Mucosa of stomach (tissue), 1 donor: Measurements from ENCODE around the gene PRSS21.

ENCODE experiments used
- H3K27me3 ChIP-seq: one replicate; pipeline ENCODE4 v1.7.0; 2013; ENCODE audit warnings: mild to moderate bottlenecking, low read length; ENCODE audit not compliant: control insufficient read depth, insufficient read depth
- H3K36me3 ChIP-seq: one replicate; pipeline ENCODE4 v1.7.0; 2013; ENCODE audit warnings: low read length; ENCODE audit not compliant: control insufficient read depth, insufficient read depth
- H3K4me1 ChIP-seq: one replicate; pipeline ENCODE4 v1.7.0; 2013; ENCODE audit warnings: mild to moderate bottlenecking, low read length; ENCODE audit not compliant: control insufficient read depth, insufficient read depth
- H3K4me3 ChIP-seq: one replicate; pipeline ENCODE4 v1.7.0; 2013; ENCODE audit warnings: low read length
- H3K9ac ChIP-seq: one replicate; pipeline ENCODE4 v1.7.0; 2013; ENCODE audit warnings: mild to moderate bottlenecking, low read length, moderate library complexity
- H3K9me3 ChIP-seq: one replicate; pipeline ENCODE4 v1.7.0; 2013; ENCODE audit warnings: mild to moderate bottlenecking, low read length, moderate library complexity; ENCODE audit not compliant: control insufficient read depth
- donor health status: Pancreatic carcinoma.

Gene PRSS21, protein sequence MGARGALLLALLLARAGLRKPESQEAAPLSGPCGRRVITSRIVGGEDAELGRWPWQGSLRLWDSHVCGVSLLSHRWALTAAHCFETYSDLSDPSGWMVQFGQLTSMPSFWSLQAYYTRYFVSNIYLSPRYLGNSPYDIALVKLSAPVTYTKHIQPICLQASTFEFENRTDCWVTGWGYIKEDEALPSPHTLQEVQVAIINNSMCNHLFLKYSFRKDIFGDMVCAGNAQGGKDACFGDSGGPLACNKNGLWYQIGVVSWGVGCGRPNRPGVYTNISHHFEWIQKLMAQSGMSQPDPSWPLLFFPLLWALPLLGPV

DNA sequence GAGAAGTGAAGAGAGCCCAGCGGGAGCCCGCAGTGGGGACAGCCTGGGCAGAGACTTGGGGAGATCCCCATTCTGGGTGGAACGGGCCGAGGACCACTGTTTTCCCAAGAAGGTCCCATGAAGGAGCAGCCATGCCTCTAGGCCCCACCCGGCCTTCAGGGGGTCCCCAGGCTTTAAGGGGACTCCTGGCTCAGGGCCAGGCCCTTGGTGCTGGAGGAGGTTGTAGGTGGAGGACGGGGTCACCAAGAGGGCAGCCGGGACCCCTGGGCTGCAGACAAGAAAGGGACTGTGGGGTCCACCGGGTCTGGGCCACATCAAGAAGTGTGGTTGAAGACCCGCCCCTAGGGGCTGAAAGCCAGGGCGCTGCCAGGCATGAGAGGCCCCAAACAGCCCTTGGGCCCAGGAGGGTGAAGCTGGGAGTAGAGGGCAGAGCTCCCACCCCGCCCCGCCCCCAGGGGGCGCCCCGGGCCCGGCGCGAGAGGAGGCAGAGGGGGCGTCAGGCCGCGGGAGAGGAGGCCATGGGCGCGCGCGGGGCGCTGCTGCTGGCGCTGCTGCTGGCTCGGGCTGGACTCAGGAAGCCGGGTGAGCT lies at the start of gene PRSS21:
Gene PRSS21, plus strand, starts transcription at position 487 of the 589 bp plus-strand sequence. Its CDS starts 32 bp downstream, at position 519.
- H3K4me3 ChIP-seq: no peak within 1 kb of the TSS
- no peaks in the 10 kb centered on the region for H3K9me3 ChIP-seq
- H3K36me3 ChIP-seq: no peaks in the 10 kb centered on the region
- no peak within 1 kb of the TSS for H3K9ac ChIP-seq
- H3K4me1 ChIP-seq: peaks cover 6% of the 10 kb centered on the region
- H3K27me3 ChIP-seq: peaks cover 6% of the 10 kb centered on the region

DNA sequence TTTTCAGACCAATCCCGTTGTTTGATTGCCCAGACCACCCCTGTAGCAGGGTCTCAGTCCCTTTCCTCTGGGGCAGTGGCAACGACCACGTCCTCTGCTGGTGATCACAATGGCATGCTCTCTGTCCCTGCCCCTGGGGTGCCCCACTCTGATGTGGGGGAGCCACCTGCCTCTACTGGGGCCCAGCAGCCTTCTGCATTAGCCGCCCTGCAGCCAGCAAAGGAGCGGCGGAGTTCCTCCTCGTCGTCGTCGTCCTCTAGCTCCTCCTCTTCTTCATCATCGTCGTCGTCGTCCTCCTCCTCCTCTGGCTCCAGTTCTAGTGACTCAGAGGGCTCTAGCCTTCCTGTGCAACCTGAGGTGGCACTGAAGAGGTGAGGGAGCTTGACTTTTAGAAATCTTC lies 49.1 kb upstream of the PRSS21 start:
- H3K27me3 ChIP-seq: no peaks in the 10 kb centered on the region
- no peak overlapping the region for H3K4me3 ChIP-seq
- no peaks in the 10 kb centered on the region for H3K9me3 ChIP-seq
- peaks cover 72% of the 10 kb centered on the region for H3K36me3 ChIP-seq
- H3K4me1 ChIP-seq: peaks cover 27% of the 10 kb centered on the region
- H3K9ac ChIP-seq: no peak overlapping the region

DNA sequence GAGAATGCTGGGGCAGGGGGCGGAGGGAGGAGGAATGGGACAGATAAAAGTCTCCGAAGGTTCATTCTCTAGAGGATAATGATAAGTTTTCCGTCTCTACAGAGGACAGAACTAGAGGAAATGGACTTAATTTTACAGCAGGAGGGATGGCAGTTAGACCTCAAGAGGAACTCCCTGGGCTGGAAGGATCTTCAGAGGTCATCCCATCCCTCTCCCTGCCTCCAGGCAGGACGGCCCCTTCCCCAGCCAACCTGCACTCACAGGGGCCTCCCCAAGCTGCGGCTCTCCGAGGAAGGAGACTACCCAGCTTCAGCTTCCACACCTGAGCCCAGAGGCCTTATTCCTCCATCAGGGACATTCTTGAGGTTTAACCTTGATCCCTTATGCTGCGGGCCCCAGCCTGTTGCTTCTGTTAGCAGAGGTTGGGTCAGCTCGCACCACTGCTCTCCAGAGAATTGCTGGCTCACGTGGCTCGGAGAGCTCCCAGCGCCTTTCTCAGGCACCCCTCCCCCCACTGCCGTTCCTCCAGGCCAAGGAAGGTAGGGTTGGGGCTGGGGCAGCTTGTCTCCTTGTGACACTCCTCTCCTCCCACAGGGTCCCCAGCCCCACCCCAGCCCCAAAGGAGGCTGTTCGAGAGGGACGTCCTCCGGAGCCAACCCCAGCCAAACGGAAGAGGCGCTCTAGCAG lies 48.5 kb upstream of the PRSS21 start:
- H3K9ac ChIP-seq: no peak overlapping the region

DNA sequence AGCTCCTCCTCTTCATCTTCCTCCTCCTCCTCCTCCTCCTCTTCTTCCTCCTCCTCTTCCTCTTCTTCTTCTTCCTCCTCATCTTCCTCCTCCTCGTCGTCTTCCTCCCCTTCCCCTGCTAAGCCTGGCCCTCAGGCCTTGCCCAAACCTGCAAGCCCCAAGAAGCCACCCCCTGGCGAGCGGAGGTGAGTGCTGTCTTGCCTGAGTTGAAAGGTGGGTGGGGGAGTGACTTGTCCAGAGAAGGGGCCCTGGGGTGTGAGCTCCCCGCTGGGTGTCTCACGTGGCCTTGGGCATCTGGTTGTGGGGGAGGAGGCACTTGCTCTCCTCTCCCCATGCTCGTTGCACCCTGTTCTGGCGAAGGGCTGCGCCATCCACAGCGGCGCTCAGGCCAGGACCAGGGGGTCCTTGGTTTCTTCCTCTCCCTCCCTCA lies 47.9 kb upstream of the PRSS21 start:
- no peak overlapping the region for H3K4me3 ChIP-seq
- peaks cover 27% of the 10 kb centered on the region for H3K4me1 ChIP-seq
- no peaks in the 10 kb centered on the region for H3K27me3 ChIP-seq
- no peaks in the 10 kb centered on the region for H3K9me3 ChIP-seq
- no peak overlapping the region for H3K9ac ChIP-seq
- peaks cover 69% of the 10 kb centered on the region for H3K36me3 ChIP-seq

More for the DNA sequence above, 48.5 kb upstream of the PRSS21 start:
- Histone ChIP-seq H3K27me3 (no peaks in the 10 kb centered on the region), H3K9me3 (no peaks in the 10 kb centered on the region), H3K36me3 (peaks cover 72% of the 10 kb centered on the region), H3K4me3 (peak overlapping the region; percentile 11), H3K4me1 (peaks cover 27% of the 10 kb centered on the region)

DNA sequence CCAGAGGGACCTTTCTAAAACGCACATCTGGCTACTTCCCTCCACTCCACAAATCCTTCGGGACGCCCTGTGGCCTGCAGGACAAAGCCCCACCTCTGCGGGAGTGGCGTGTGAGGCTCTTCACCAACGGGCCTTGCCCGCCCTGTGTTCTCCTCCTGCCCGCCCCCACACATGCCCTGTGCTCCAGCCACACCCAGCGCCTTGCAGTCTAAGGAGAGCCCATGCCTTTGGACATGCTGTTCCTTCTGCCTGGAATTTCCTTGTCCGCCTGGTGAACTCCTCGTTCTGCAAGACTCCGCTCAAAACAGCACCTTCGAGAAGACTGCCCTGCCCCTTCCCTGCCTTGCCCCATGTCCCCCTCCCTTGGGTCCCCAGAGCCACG lies 47.4 kb upstream of the PRSS21 start:
- H3K9ac ChIP-seq: no peak overlapping the region
- no peak overlapping the region for H3K4me3 ChIP-seq
- no peaks in the 10 kb centered on the region for H3K27me3 ChIP-seq
- no peaks in the 10 kb centered on the region for H3K9me3 ChIP-seq
- H3K36me3 ChIP-seq: peaks cover 65% of the 10 kb centered on the region
- peaks cover 27% of the 10 kb centered on the region for H3K4me1 ChIP-seq

DNA sequence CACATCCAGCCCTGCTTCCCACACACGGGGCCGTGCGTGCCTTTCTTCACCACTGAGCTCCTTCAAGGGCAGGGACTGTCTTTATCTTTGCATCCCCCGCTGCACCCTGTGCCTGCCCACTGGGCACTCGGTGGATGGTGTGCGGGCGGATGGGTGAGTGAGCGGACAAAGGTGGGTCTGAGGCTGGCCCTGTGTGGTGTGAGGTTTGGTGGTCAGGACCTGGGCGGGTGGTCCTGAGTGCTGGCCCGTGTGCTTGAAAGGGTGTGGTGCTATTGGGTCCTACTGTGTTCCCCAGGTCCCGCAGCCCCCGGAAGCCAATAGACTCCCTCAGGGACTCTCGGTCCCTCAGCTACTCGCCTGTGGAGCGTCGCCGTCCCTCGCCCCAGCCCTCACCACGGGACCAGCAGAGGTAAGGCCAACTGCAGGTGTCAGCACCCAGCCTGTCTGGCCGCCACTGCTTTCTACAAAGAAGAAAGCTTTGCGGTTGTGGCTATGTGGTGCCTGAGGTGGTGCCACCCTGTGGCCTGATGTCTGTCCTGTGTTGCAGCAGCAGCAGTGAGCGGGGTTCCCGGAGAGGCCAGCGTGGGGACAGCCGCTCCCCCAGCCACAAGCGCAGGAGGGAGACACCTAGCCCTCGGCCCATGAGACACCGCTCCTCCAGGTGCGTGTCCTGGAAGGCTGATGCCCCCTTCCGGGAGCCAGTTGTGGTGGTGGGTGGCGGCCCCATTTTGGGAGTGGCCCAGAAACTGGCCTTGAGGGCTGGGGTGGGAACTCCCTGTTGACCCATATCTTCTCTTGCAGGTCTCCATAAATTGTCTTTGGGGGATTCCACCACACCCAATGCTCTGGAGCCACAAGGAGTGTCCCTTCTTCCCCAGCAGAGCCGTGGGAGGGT lies 46.7 kb upstream of the PRSS21 start:
- H3K36me3 ChIP-seq: peaks cover 59% of the 10 kb centered on the region
- H3K9ac ChIP-seq: no peak overlapping the region
- H3K4me1 ChIP-seq: peaks cover 29% of the 10 kb centered on the region
- H3K4me3 ChIP-seq: no peak overlapping the region
- H3K27me3 ChIP-seq: no peaks in the 10 kb centered on the region
- no peaks in the 10 kb centered on the region for H3K9me3 ChIP-seq

DNA sequence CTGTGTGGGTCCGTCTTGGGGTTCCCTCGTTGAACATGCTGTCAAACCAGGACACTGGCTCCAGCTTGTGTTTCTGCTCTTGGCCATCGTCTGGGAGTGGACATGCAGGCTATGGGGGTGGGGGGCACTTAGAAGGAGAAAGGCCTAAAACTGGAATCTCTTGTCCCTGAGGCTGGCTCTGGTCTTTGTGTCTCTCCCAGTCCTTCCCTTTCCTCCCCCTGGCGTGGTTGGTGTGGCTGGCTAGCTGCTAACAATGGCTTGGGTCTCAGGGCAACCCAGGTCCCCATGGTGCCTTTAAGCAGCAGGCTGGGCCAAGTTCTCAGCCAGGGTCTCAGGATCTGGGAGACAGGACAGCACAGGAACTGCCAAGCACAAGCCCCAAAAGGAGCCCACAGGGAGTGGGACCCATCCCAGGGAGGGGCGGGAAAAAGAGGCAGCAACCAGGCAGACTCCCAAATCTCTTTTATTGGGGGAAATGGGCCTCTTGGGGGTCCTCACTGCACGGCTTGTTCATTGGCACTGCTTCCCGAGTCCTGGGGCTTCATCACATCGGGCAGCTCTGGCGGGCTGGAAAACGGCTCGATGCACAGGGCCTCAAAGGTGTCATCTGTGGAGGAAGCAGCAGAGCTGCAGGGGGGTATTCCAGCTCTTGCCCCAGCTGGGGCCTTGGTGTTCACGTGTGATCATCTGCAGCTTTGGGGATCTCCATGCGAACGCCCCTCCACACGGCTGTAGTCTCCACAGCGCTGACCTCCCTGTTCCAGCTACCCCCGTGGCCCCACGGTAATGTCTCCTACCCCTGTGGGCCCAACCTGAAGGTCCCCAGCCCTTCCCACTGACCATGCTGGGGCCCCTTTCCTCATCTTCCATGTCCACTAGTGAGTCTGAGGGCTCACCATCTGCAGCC lies 45.3 kb upstream of the PRSS21 start:
- Histone ChIP-seq H3K9me3 (no peaks in the 10 kb centered on the region), H3K27me3 (no peaks in the 10 kb centered on the region), H3K36me3 (peaks cover 49% of the 10 kb centered on the region), H3K9ac (no peak overlapping the region), H3K4me3 (no peak overlapping the region), H3K4me1 (peaks cover 40% of the 10 kb centered on the region)

DNA sequence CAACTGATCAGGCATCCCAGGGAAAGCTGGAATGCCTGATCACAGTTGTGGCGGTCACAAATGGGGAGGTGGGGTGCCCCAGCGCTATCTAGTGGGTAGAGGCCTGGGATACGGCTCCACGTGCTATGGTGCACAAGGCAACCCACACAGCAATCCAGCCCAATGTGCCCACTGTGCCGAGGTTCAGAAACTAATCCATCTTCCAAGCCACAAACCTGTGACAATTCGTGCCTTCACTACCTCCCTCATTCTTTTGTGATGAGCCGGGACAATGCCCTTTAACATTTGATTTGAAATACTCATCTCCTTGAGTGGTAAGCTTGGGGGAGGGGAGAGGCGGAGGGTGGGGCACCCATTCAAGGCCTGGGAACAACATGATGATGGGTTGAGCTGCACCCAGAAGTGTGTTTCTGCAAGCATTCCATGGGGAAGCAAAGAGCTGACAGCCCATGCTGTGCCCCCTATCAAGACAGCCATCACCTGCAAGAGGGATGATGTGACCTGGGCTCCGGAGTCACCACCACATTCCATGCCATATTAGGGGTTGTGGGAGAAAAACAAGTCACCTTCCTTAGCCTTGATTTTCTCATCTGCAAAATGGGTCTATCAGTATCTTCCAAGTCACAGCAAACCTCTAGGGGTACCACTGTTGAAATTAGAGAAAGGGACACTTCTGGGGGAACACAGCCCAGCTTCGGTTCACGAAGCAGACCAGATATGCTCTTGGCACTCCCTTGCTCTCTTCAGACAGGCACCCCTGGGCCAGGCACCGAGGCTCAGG lies 43.7 kb upstream of the PRSS21 start:
- H3K4me1 ChIP-seq: peaks cover 43% of the 10 kb centered on the region
- peaks cover 34% of the 10 kb centered on the region for H3K36me3 ChIP-seq
- H3K9ac ChIP-seq: no peak overlapping the region
- H3K27me3 ChIP-seq: no peaks in the 10 kb centered on the region
- no peak overlapping the region for H3K4me3 ChIP-seq
- no peaks in the 10 kb centered on the region for H3K9me3 ChIP-seq

DNA sequence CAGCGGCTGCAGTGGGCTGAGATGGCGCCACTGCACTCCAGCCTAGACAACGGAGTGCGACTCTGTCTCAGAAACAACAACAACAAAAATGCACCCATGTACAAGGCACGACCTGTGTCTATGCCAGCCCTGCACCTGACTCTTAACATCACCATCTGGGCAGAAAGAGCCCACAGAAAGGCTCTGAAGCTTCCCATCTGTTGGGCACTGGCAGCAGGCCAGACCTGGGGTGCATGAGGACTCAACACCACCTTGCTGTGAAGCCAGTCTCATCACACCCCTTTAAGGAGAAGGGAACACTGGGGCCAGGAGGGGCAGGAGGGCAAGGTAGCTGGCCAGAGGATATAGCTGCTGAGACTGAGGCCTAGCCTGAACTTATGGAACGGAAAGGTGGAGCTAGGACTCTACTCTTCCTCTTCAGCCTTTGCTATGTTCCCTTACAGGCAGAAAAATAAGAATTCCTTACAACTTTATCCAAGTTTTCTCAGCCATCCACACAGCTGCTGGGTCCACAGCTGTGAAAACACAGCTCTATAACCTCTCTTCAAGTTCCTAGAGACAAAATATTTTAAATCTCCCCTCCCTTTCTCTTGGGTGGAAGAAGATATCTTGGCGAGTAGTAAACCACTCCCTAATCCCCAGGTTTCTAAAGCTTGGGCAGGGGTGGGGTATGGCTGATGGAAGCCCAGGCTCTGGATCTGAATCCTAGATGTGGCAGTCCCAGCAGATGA lies 42.7 kb upstream of the PRSS21 start:
- no peaks in the 10 kb centered on the region for H3K27me3 ChIP-seq
- H3K4me3 ChIP-seq: no peak overlapping the region
- peaks cover 24% of the 10 kb centered on the region for H3K36me3 ChIP-seq
- H3K9ac ChIP-seq: no peak overlapping the region
- no peaks in the 10 kb centered on the region for H3K9me3 ChIP-seq
- peaks cover 40% of the 10 kb centered on the region for H3K4me1 ChIP-seq

DNA sequence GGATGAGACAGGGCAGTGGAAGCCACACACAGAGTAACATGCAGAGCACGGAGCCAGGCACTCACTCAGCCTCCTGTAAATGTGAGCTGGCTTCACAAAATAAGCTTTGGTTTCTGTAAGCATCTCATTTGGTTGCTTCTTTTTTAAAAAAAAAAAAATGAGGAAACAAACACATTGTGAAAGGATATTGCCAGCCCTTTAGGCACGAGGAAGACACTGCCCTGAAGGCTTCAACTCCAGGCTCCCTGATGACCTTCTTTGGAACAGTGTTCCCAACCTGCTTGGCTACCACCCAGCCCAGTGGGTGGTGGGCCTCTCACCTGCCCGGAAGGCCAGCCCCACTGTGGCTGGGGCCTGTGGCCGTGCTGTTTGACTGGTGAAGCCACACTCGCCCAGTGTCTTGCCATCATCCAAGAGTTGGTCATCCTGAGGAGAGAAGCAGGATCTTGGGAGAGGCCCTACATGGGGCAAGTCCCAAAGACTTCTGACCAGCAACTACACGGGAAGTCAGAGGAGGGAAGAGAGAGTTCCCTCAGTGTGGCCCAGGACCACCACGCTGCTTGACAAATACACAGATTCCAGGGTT lies 41.8 kb upstream of the PRSS21 start:
- H3K9ac ChIP-seq: peak overlapping the region; percentile 72
- H3K27me3 ChIP-seq: no peaks in the 10 kb centered on the region
- no peak overlapping the region for H3K4me3 ChIP-seq
- peaks cover 31% of the 10 kb centered on the region for H3K4me1 ChIP-seq
- peaks cover 17% of the 10 kb centered on the region for H3K36me3 ChIP-seq
- H3K9me3 ChIP-seq: no peaks in the 10 kb centered on the region
